Activated naive CD8-positive, alpha-beta T cell treated with anti-CD3 and anti-CD28 coated beads, Interleukin-2, amount 50 U/mL, for 16 hours (primary cell): Measurements from ENCODE around the gene PWWP3B.
"Not testable (repeated sequence)": the region's sequence is repeated elsewhere in the genome, so short reads cannot be mapped to it uniquely, and the experiment has no call there.

Experiments used
- DNase-seq: peaks from one replicate; pipeline ENCODE4 v3.0.0-alpha.2; 2020; ENCODE audit warnings: low read depth, low spot score

The PWWP3B gene

DNA sequence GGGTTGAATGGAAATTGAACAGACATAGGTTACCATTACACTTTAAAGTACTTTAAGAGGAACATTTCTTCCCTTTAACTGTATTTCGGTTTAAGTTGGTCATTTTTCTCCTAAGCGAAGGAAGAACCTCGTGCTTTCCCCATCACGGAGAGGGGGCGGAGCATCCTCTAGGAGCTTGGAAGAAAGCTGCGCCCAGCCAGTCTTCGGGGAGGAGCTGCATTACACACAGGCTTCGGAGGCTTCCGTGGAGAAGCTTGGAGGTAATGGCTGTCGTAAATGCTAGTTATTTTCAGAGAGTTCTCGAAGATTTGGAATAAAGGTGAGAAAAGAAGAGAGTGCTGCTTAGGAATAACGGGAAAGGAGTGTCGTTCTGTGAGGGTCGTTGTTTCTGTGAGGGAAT lies at the start of gene PWWP3B:
Gene PWWP3B, plus strand, starts transcription at position 199 of the 400 bp plus-strand sequence. CDS start 37,128 bp downstream, outside the sequence.
- DNase-seq = no peak

DNA sequence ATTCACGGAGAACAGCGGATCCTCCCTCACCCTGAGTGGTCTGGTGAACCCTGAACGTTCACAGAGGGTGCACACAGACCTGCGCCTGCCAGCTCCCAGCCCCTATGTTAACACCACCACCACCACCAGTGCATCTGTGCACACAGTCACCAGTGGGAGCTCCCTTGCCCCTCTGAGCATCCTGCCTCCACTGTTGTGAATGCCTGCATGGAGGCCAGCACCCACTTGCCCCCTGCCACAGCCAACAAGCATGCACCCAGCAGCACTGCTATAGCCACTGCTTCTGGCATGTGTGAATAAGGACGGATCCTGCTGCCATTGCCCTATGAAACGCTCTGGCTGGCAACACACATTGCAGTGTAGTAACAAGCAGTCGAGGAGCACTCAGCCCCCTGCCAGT lies 29.1 kb upstream of the PWWP3B start:
- no peak for DNase-seq

DNA sequence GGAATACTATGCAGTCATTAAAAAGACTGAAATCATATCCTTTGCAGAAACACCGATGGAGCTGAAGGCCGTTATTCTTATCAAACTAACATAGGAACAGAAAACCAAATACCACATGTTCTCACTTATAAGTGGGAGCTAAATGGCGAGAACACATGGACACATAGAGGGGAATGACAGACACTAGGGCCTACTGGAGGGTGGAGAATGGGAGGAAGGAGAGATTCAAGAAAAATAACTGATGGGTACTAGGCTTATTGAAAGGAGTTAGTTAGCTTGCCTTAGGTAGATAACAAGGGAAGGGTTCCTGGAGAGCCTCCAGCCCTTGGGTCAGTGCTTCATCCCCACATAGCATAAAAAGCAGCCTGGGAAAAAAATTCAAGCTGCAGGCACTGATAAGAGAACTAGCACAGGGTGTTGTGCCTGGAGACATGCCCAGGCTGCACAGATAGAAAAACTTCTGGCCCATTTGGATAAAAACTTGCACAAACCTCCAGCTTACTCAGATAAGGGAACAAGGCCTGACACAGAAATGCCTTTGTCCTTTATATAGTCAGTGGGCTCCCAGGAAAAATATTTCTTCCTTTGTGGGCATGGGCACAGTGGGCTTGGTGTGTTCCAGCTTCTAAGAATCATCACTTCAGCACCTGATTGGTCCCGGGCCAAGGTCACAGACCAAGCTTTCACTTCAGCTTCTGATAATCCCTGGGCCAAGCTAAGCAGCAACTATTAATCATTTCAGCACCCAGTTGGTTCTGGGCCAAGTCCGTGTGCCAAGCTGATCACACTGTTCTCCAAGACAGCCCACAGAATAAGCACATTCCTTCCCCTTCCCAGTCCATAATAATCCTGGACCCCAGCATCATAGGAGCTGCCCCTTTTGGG lies 23.1 kb upstream of the PWWP3B start:
- no peak for DNase-seq

DNA sequence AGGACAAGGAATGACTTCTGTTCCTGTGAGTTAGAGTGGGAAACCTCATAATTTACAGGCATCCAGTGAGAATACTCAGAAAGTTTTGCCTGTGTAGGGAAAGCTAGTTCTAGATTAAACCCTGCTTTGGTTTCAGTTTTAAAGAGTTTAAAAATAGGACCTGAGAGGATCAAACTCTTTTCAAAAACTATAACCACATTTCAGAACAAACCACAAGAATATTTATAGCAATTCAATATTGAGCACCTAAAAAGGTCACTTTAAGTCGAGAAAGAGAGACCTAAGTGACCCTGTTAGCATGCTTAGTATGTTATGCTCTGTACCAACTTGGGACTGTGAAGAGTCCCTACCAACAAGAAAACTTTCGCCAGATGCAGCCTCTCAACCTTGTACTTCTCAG lies 17.4 kb upstream of the PWWP3B start:
- DNase-seq = no peak

DNA sequence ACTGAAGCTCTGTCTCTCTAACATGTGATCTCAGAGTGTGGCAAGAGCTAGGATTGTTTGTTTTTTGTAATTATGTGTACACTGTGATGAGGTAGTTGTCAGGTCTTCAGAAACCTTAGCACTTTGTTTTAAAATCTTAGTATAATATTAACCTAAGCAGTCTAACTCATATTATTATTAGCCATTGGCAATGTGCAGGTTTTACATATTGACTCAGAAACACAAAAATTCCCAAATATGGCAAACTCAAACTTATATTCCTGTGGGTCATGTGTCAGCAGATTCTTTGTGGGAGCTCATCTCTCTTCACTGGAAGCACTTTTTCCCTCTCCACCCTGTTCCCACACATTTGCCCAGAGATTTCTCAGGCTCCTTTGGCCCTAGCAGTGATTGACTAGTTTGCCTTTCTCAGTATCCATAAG lies 8.2 kb upstream of the PWWP3B start:
- no peak for DNase-seq

DNA sequence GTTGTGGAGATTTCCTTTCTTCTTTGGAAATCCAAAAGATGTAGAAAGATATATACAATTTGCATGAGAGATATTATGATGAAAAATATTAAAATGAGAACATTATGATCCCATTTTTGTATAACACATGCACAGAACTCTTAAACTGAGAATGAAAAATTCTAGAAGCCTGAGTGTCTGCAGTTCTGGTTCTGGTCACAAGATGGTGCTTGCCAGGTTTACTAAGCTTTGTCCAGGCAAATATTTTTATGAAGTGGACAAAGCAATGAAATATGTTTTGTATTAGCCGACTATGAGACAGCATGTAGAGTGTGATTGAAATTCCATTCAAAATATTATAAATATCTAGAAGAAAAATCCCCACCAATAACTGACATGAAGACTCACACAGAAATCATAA lies 2.2 kb downstream of the PWWP3B start:
- no peak for DNase-seq

DNA sequence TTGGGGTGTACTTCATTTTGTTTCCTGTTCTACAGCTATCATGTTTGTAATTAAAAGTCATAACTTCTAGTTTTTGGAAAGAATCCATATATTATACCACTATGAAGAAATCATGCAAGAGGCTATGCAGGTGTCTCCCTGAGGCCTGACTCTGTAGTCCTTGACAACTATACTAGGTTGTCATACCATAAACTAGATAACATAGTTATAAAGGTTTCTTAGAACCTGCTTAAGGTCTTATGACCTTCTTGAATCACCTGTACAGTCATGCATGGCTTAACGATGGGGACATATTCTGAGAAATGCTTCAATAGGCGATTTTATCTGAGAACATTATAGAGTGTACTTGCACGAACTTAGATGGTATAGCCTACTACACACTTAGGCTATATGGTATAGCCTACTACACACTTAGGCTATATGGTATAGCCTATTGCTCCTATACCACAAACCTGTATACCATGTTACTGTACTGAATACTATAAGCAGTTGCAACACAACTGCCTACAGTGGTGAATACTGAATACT lies 3.3 kb downstream of the PWWP3B start:
- no peak for DNase-seq

DNA sequence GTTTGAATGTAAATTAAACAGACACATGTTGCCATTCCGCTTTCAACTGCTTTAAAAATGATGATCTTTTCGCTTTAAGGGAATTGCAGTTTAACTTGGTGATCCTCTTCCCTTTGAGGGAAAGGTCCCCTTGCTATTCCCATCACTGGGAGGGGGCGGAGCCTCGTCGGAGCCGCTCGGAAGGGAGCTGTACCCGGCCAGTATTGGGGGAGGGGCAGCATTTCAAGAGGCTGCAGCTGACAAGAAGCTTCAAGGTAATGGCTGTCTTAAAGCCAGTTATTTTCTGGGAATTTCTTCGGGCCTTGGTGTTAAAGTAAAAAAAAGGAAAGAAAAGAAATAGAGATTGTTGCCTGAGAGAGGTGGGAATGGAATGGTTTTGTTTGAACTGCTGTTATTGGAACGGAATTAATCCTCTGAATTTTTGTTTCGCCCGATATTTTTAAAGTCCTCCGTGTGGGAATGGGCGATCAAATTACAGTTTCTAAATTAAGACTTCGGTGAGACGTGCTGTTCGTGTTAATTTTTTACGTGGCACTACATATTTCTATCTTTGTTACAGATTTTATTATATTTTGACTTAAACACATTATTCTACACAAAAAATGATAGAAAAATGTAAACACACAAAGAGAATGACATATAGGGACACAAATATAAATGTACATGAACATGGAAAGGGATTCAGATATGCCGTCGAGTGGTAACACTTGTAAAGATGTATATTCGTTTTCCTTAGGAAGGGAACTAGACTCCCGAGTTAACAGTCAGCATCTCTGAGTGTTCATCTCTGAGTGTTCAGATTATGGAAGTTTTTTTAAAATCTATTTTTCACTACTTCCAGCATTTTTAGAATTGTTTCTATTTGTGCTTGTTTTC lies 9.2 kb downstream of the PWWP3B start:
- DNase-seq = no peak

DNA sequence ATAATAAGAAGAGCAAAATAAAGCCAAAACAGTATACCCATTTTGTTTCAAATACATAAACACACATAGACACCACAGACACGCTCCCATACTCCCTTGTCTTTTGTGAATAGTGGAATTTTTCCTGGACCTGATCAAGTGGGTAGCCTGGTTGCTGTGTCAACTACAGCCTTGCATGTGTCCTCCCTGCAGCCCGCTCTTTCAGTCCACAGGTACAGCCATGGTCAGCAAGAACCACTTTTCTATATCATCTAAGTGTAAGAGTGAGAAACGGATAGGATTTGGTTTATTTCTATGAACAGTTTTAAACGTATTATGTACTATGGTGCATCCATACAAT lies 9.8 kb downstream of the PWWP3B start:
- DNase-seq = no peak

DNA sequence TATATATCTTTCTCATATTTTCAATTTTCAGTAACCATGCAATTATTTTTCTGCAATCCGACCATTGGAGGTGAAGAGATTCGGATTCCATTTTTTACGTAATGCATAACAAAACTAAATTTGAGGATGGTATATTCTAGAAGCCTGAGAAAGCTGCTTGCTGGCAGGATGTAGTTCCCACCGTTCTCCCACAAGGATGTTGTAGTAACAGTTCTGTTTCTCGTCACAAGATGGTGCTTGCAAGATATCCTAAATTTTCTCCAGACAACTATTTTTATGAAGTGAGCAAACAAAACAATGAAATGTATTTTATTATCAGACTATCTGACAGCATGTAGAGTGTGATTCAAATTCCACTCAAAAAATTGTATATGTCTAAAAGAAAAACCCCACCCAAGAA lies 10.7 kb downstream of the PWWP3B start:
- no peak for DNase-seq

DNA sequence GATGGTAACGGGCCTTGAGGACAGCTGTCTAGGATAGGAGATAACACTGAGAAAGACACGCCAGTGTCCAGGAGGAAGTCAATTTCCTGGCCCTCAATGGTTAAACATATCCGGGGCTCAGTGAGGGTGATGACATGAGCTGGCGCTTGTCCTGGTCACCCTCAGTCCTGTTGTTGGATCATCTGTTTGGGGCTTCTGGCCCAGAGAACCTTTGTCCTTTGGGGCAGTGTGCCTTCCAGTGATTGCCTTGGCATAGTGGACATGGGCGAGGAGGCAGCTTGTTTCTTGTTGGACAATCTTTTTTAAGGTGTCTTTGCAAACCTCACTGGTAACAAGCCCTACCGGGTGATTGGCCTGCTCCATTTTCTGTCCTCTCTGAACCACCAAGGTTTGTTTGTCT lies 15.6 kb downstream of the PWWP3B start:
- DNase-seq = not testable (repeated sequence)

DNA sequence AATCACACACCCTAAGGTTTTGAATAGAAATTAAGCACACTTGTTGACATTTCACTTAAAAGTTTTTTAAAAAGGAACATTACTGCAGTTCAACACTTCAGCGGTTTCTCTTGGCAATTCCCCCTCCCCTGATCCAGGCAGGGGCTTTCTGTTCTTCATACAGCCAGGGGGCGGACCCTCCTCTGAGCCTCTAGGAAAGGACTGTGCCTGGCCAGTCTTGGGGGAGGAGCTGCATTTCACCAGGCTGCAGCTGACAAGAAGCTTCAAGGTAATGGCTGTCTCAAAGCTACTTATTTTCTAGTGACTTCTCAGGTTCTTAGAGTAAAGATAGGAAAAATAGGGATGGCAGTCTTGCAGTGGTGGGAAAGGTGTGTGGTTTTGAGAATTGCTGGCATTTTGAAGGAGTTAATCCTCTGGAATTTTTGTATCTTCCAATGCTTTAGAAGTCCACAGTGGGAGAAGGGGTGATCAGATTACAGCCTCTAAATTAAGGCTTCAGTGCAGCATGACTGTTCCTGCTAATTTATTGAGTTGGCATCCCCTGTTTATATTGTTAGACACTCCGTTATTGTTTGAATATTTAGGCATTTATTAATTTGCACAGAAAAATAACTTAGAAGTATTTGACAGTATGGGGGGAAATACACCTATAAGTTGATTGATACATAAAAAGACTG lies 33.5 kb downstream of the PWWP3B start:
- DNase-seq = no peak

DNA sequence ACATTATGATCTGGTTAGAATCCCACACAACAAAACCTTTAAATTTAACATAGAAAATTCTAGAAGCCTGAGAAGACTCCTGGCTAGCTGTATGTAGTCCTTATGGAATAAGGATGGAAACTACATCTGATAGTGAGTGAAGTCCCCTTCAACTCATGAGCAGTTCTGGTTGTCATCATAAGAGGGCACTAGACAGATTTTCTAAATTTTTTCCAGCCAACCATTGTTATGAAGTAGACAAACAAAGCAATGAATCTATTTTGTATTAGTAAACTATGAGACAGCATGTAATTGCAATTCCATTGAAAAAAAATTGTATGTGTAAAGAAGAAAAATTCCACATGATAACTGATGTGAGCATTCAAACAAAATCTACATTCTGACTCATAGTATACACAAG lies 35.2 kb downstream of the PWWP3B start:
- no peak for DNase-seq

DNA sequence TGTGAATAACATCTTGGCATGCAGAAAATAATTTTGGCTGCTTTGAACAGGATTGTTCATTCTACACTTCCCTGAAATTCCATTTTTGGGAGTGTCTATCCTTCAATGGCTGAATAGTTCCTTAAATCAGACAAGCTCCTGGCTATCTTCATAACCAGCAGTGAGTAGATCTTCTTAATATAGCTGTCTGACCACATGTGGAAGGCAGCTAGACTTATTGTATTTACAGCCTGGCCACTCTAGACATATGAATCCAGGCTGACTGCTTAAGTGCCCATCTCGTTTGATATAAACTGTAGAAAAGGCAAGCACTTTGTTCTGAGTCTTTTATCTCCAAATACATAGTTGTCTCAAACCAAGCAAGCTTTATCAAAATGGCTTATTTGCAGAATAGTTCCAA lies 40.0 kb downstream of the PWWP3B start:
- no peak for DNase-seq
